Right lobe of liver (tissue), 4 donors: ENCODE measurements around the gene FNDC3B.

Source experiments
- CTCF ChIP-seq, 4 donors: fragments of 200-600 bp in 3 of 4; fragments of 450-650 bp in 1 of 4; IDR thresholded peaks; one replicate each; pipeline versions ENCODE4 v1.5.1 to v1.8.0; 2016 to 2022; ENCODE audit warnings: antibody characterized with exemption in 4 of 4, mild to moderate bottlenecking in 2 of 4
- POLR2A ChIP-seq: fragments of 450-650 bp; IDR thresholded peaks from one replicate; pipeline ENCODE4 v1.6.1; 2017; ENCODE audit warnings: antibody characterized with exemption, mild to moderate bottlenecking
- donor health status: DM: no; HTN: no; CAD: no.
- donor health status: DM: no; HTN: no; CAD: no.
- donor health status: DM: no; HTN: yes; CAD: no.

DNA sequence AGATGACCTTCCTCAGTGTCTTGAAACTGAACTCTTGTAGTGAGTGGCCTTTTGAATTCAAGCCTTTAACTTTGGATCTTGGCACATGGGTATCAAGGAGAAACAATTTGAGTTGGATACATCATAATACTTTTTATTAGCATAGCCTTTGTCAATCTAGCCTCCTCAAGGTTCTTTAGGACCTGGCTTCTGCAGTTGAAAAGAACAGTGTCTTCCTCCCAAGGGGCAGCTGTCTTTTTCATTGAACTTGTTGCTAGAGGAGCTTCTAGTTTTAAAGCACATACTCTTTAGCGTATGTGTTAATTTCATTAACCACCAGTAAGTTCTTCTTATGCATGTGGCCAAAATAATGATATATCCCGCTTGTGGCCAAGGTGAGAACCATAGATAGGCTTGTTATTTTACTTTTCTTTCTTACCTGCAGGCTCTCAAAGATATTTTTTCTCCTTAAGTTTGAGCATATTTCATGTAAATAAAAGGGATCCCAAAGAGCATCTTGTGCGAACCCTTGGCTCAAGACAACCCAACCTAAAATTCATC lies 325.7 kb downstream of the FNDC3B start:
- no peak for TF ChIP-seq CTCF (IDR thresholded peaks at IDR 0.05)
- TF ChIP-seq POLR2A, result no peak
